H1 (cell line): ENCODE data around the gene AGAP3. TPM values are rescaled to one million over a fixed set of nuclear protein-coding genes. Genes with fewer than 3 reads are reported as not detected.

ENCODE experiments used
- CTCF ChIA-PET: fragments of 300-600 bp; sonication (Branson Sonifier 250); formaldehyde crosslinking; loops from one replicate; lab custom pipeline; 2021; ENCODE audit not compliant: partially characterized antibody; lab: Charles Lee
- POLR2A ChIA-PET: fragments of 300-600 bp; sonication (Branson Sonifier 250); formaldehyde crosslinking; loops from one replicate; lab custom pipeline; 2021; ENCODE audit warnings: inconsistent platforms; ENCODE audit not compliant: partially characterized antibody; lab: Charles Lee
- DNase-seq, 2 experiments: peaks; one replicate each; pipeline versions ENCODE4 v3.0.0 to v3.0.0-alpha.2; 2010 to 2022; ENCODE audit warnings: low spot score in 2 of 2, low read depth in 1 of 2, mixed read lengths in 1 of 2
- FAIRE-seq: peaks from 2 replicates; lab custom pipeline; 2011; peaks lifted over from hg19 to GRCh38; lab: Jason Lieb, UNC
- H2AFZ ChIP-seq: 2 replicates; pipeline ENCODE4 v1.8.1; 2012; ENCODE audit warnings: low read length, inconsistent platforms
- H2AK5ac ChIP-seq: 2 replicates; pipeline ENCODE4 v1.6.1; 2013; ENCODE audit warnings: low read depth, low read length
- H2BK120ac ChIP-seq: replicated peaks from 2 replicates; pipeline ENCODE3; 2013; ENCODE audit warnings: low read depth, low read length, inconsistent platforms
- H2BK12ac ChIP-seq: 2 replicates; pipeline ENCODE4 v1.6.1; 2013; ENCODE audit warnings: low read depth, low read length
- H2BK15ac ChIP-seq: 2 replicates; pipeline ENCODE4 v1.6.1; 2013; ENCODE audit warnings: low read length
- H2BK20ac ChIP-seq: 2 replicates; pipeline ENCODE4 v1.6.1; 2013; ENCODE audit warnings: low read length
- H2BK5ac ChIP-seq: 2 replicates; pipeline ENCODE4 v1.6.1; 2013; ENCODE audit warnings: low read depth, low read length
- H3K14ac ChIP-seq: 2 replicates; pipeline ENCODE4 v1.6.1; 2013; ENCODE audit warnings: inconsistent platforms; ENCODE audit not compliant: insufficient read length
- H3K18ac ChIP-seq: 2 replicates; pipeline ENCODE4 v1.6.1; 2013; ENCODE audit warnings: low read length; ENCODE audit errors: extremely low read depth
- H3K23ac ChIP-seq: 2 replicates; pipeline ENCODE4 v1.6.1; 2013; ENCODE audit warnings: inconsistent platforms; ENCODE audit not compliant: insufficient read length
- H3K23me2 ChIP-seq: 2 replicates; pipeline ENCODE4 v1.6.1; 2013; ENCODE audit warnings: low read depth, low read length
- H3K27ac ChIP-seq: 2 replicates; pipeline ENCODE4 v1.6.1; 2011; ENCODE audit warnings: low read depth, low read length, inconsistent platforms
- H3K27me3 ChIP-seq, 4 experiments: replicated peaks in 1 of 4; 1 replicate in 1 of 4; 2 replicates in 3 of 4; pipeline versions ENCODE4 v1.6.1 to v1.8.1; 2011 to 2013; ENCODE audit warnings: low read length in 3 of 4, mild to moderate bottlenecking in 3 of 4, inconsistent platforms in 2 of 4, mixed read lengths in 2 of 4, moderate library complexity in 1 of 4; ENCODE audit not compliant: control insufficient read depth in 3 of 4, insufficient read depth in 3 of 4; ENCODE audit errors: extremely low read depth in 1 of 4
- H3K36me3 ChIP-seq, 4 experiments: 2 replicates each; pipeline versions ENCODE4 v1.6.1 to v1.8.1; 2011 to 2013; ENCODE audit warnings: mild to moderate bottlenecking in 4 of 4, low read length in 3 of 4, moderate library complexity in 2 of 4, control low read depth in 1 of 4, inconsistent platforms in 1 of 4; ENCODE audit not compliant: insufficient read depth in 4 of 4, control insufficient read depth in 2 of 4
- H3K4ac ChIP-seq: replicated peaks from 2 replicates; pipeline ENCODE3; 2013; ENCODE audit warnings: low read length, low read depth, mixed read lengths, inconsistent platforms; ENCODE audit not compliant: insufficient read length
- H3K4me1 ChIP-seq, 4 experiments: replicated peaks in 1 of 4; 1 replicate in 1 of 4; 2 replicates in 3 of 4; pipeline versions ENCODE4 v1.6.1 to v1.8.1; 2011 to 2013; ENCODE audit warnings: low read length in 3 of 4, inconsistent platforms in 2 of 4, mixed read lengths in 1 of 4; ENCODE audit not compliant: insufficient read depth in 4 of 4, control insufficient read depth in 3 of 4
- H3K4me2 ChIP-seq, 2 experiments: 2 replicates each; pipeline versions ENCODE4 v1.6.1 to v1.8.1; 2011 to 2013; ENCODE audit warnings: low read depth in 2 of 2, low read length in 2 of 2, control low read depth in 1 of 2, inconsistent platforms in 1 of 2, mild to moderate bottlenecking in 1 of 2; ENCODE audit not compliant: insufficient read depth in 1 of 2
- H3K4me3 ChIP-seq, 4 experiments: fragments of 200-600, 300-600 bp in 1 of 4; sonication (generic), shearing (Covaris generic), sonication (Bioruptor Twin) in 1 of 4; 2 replicates each; pipeline versions ENCODE4 v1.5.1 to v1.8.1; 2011 to 2016; ENCODE audit warnings: low read length in 4 of 4, low read depth in 3 of 4, control low read depth in 2 of 4, inconsistent platforms in 2 of 4, mild to moderate bottlenecking in 2 of 4, mixed read lengths in 1 of 4, moderate library complexity in 1 of 4; ENCODE audit not compliant: insufficient read depth in 2 of 4; ENCODE audit errors: extremely low read depth in 1 of 4
- H3K56ac ChIP-seq: replicated peaks from 2 replicates; pipeline ENCODE3; 2013; ENCODE audit warnings: low read depth, mild to moderate bottlenecking, mixed read lengths, low read length, inconsistent platforms; ENCODE audit not compliant: insufficient read length
- H3K79me1 ChIP-seq: 2 replicates; pipeline ENCODE4 v1.6.1; 2013; ENCODE audit warnings: low read depth, low read length, control low read depth
- H3K79me2 ChIP-seq, 2 experiments: 2 replicates each; pipeline versions ENCODE4 v1.6.1 to v1.8.1; 2012 to 2013; ENCODE audit warnings: low read length in 2 of 2, mild to moderate bottlenecking in 2 of 2, inconsistent platforms in 1 of 2; ENCODE audit not compliant: insufficient read depth in 2 of 2, control insufficient read depth in 1 of 2
- H3K9ac ChIP-seq, 4 experiments: replicated peaks in 1 of 4; 1 replicate in 1 of 4; 2 replicates in 3 of 4; pipeline versions ENCODE4 v1.6.1 to v1.8.1; 2011 to 2013; ENCODE audit warnings: low read depth in 3 of 4, low read length in 3 of 4, control low read depth in 2 of 4, mild to moderate bottlenecking in 2 of 4, moderate library complexity in 2 of 4, inconsistent platforms in 1 of 4; ENCODE audit errors: extremely low read depth in 1 of 4
- H3K9me3 ChIP-seq, 2 experiments: 2 replicates each; pipeline versions ENCODE4 v1.6.1 to v1.8.1; 2012 to 2013; ENCODE audit warnings: mild to moderate bottlenecking in 2 of 2, moderate library complexity in 2 of 2, control low read depth in 1 of 2, inconsistent platforms in 1 of 2, low read depth in 1 of 2, low read length in 1 of 2, mixed read lengths in 1 of 2; ENCODE audit not compliant: insufficient read depth in 2 of 2
- H4K20me1 ChIP-seq, 2 experiments: replicated peaks in 1 of 2; 2 replicates each; pipeline versions ENCODE3 to v1.8.1; 2011 to 2013; ENCODE audit warnings: inconsistent platforms in 2 of 2, low read length in 2 of 2, mild to moderate bottlenecking in 1 of 2; ENCODE audit not compliant: insufficient read depth in 2 of 2, control insufficient read depth in 1 of 2
- H4K5ac ChIP-seq: 2 replicates; pipeline ENCODE4 v1.6.1; 2013; ENCODE audit warnings: low read length, low read depth, mixed read lengths, inconsistent platforms; ENCODE audit not compliant: insufficient read length
- H4K8ac ChIP-seq: 2 replicates; pipeline ENCODE4 v1.8.0; 2013; ENCODE audit warnings: mild to moderate bottlenecking, moderate library complexity, low read length, inconsistent platforms; ENCODE audit not compliant: insufficient read depth; ENCODE audit errors: extremely low read depth
- H4K91ac ChIP-seq: replicated peaks from 2 replicates; pipeline ENCODE3; 2013; ENCODE audit warnings: low read length, mixed read lengths, inconsistent platforms; ENCODE audit not compliant: insufficient read length
- CTBP2 ChIP-seq: IDR thresholded peaks from 2 replicates; pipeline ENCODE4 v1.7.0; 2011; ENCODE audit warnings: borderline replicate concordance, mild to moderate bottlenecking, moderate library complexity, mixed read lengths, low read length; ENCODE audit not compliant: insufficient read depth, insufficient read length
- GTF2F1 ChIP-seq: IDR thresholded peaks from 2 replicates; pipeline ENCODE4 v1.6.1; 2012; ENCODE audit warnings: low read depth, low read length, improper control_type of control experiment, borderline replicate concordance
- KDM5A ChIP-seq: fragments of 200-600 bp; IDR thresholded peaks from 2 replicates; pipeline ENCODE4 v1.7.1; 2012; ENCODE audit warnings: mild to moderate bottlenecking, low read length, inconsistent platforms, mixed read lengths
- POLR2AphosphoS5 ChIP-seq: IDR thresholded peaks from 2 replicates; pipeline ENCODE4 v1.6.1; 2011; ENCODE audit warnings: low read depth, low read length
- POU5F1 ChIP-seq: IDR thresholded peaks from 2 replicates; pipeline ENCODE4 v1.6.1; 2011; ENCODE audit warnings: low read depth, mild to moderate bottlenecking, low read length, moderate library complexity
- RBBP5 ChIP-seq: IDR thresholded peaks from 2 replicates; pipeline ENCODE4 v1.7.1; 2012; ENCODE audit warnings: low read depth, mild to moderate bottlenecking, inconsistent platforms, low read length, moderate library complexity, borderline replicate concordance
- RXRA ChIP-seq: IDR thresholded peaks from 2 replicates; pipeline ENCODE4 v1.6.1; 2011; ENCODE audit warnings: low read depth, mild to moderate bottlenecking, low read length, moderate library complexity; ENCODE audit not compliant: insufficient read depth
- SP1 ChIP-seq: IDR thresholded peaks from 2 replicates; pipeline ENCODE4 v1.6.1; 2011; ENCODE audit warnings: low read depth, low read length
- TAF1 ChIP-seq: IDR thresholded peaks from 2 replicates; pipeline ENCODE4 v1.6.1; 2011; ENCODE audit warnings: mild to moderate bottlenecking, low read depth, low read length
- WGBS, 2 experiments: shearing (Covaris generic) in 1 of 2; methylation state at CpG; one replicate each; pipeline versions ENCODE4 v1.1.6 to v1.1.7; 2013 to 2015; ENCODE audit warnings: low lambda C conversion rate in 2 of 2, mixed read lengths in 2 of 2, inconsistent platforms in 1 of 2, low coverage in 1 of 2, missing lambda C conversion rate in 1 of 2; ENCODE audit not compliant: insufficient replicate concordance in 2 of 2, insufficient coverage in 1 of 2, insufficient read length in 1 of 2; ENCODE audit errors: extremely low coverage in 1 of 2, missing lambda C conversion rate in 1 of 2; 5-methylcytosine and 5-hydroxymethylcytosine counted together
- polyA plus RNA-seq, 7 experiments: library from polyadenylated mRNA; depleted of rRNA in 3 of 7; stranded (reverse) in 5 of 7; unstranded in 2 of 7; fragments of >200 nt in 5 of 7; fragments of 200-250 nt in 2 of 7; gene quantifications; 1 replicate in 5 of 7; 2 replicates in 1 of 7; 4 replicates in 1 of 7; pipeline versions ENCODE4 v1.2.1 to v1.2.3, GENCODE V29; 2011 to 2013; ENCODE audit warnings: missing spikeins in 2 of 7, mixed read lengths in 2 of 7
- total RNA-seq: library from RNA; stranded (reverse); fragmentation: NEBNext Ultra II Directional; extraction: Animal tissue kit (Norgen Biotek cat#: 25700); gene quantifications from 2 replicates; pipeline ENCODE4 v1.2.1, GENCODE V29; 2021
- TF ChIP-seq, protein P1 (sequence below), 3 experiments: IDR thresholded peaks; 1 replicate in 2 of 3; 2 replicates in 1 of 3; pipeline versions ENCODE4 v1.5.1 to v1.6.1; 2011; ENCODE audit warnings: low read length in 3 of 3, mild to moderate bottlenecking in 3 of 3, inconsistent platforms in 2 of 3, low read depth in 1 of 3, moderate library complexity in 1 of 3; ENCODE audit not compliant: insufficient read depth in 1 of 3; ENCODE audit errors: control extremely low read depth in 1 of 3

Gene AGAP3
- total and polyA plus RNA-seq, 2 of the 8 experiments (the other 6 are each of a cell fraction or from before 2014, with no cell fraction given), result 66.4 to 120 TPM

DNA sequence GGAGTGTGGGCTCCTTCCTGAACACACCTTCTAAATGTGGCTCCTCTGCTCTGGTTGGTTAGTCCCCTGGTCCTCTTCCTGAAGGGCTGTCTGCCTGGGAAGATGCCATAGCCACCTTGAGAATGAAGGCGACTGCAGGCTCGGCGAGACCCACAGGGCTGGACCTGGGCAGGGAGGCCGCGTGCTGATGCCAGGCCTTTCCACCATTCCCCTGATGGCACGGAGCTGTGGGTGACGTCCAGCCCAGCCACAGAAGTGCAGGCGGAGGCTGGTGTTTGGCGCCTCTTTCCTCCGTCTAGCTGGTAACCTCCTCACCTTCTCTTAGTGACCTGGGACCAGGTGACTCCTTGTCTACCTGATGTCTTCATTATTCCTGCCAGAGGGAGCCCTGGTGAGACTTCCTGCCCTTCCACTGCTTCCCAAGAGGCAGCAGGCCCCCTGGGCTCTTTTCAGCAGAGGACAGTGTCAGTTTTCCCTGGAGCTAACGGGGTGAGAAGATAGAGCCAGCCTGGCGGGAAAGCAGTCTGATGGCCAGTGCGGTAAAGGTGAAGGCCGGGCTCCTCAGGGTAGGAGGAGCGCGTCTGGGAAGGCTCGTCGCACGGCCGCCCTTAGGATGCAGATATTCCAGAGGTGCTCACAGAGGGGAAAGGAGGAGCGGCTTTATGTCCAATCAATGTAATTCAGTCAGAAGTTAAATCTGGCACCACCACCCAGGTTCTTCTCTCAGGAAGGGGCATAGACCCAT is 46.4 kb downstream of the AGAP3 start:
- no peak overlapping the region for H3K23ac ChIP-seq
- no peak for DNase-seq
- no peak overlapping the region for H3K4me2 ChIP-seq
- H3K4me3 ChIP-seq, result no peak overlapping the region
- H2BK120ac ChIP-seq, result no peak overlapping the region
- WGBS, 2 experiments, result 91% methylated on average over 21 of the region's 21 CpGs; no CpG with 5 or more reads in 1 of the 2 experiments
- H3K4me1 ChIP-seq, result peaks cover 0 to 4% (median under 1%) of the 10 kb centered on the region in 4 experiments; a peak in 5 of 7 replicates
- H3K9me3 ChIP-seq, result no peaks in the 10 kb centered on the region
- H3K79me1 ChIP-seq, result no peaks in the 10 kb centered on the region
- H3K36me3 ChIP-seq, result peaks cover 0 to 10% (median 5%) of the 10 kb centered on the region in 4 experiments; a peak in 5 of 8 replicates
- no peak overlapping the region for H3K4ac ChIP-seq
- no peak overlapping the region for H2AFZ ChIP-seq
- H3K18ac ChIP-seq, result no peak overlapping the region
- H3K27ac ChIP-seq, result no peak overlapping the region
- H3K27me3 ChIP-seq, result peaks cover 0 to under 1% (median 0%) of the 10 kb centered on the region in 4 experiments; a peak in 2 of 7 replicates
- no peaks in the 10 kb centered on the region for H3K23me2 ChIP-seq
- no peak overlapping the region for H4K91ac ChIP-seq
- H3K14ac ChIP-seq, result no peak overlapping the region
- H3K79me2 ChIP-seq, result no peaks in the 10 kb centered on the region
- no peak for FAIRE-seq
- H2AK5ac ChIP-seq, result no peak overlapping the region
- H3K56ac ChIP-seq, result no peak overlapping the region
- peaks cover 5 to 22% of the 10 kb centered on the region in 2 experiments for H4K20me1 ChIP-seq
- CTCF ChIA-PET, result interaction anchor here (0.6 to 11.7 kb wide), 6 partner anchors 10 to 113 kb away, joined by 3 to 197 read pairs (median 4); no protein-coding TSS in a partner anchor
- H2BK12ac ChIP-seq, result no peak overlapping the region
- no peak overlapping the region for H4K5ac ChIP-seq
- no peak overlapping the region for H3K9ac ChIP-seq
- H2BK20ac ChIP-seq, result no peak overlapping the region
- H2BK5ac ChIP-seq, result no peak overlapping the region
- POLR2A ChIA-PET, result interaction anchor here (1.2 kb wide), 1 partner anchor 15 kb away, joined by 4 read pairs; no protein-coding TSS in a partner anchor
- no peak overlapping the region for H2BK15ac ChIP-seq
- H4K8ac ChIP-seq, result no peak overlapping the region
- TF ChIP-seq, protein P1, sequence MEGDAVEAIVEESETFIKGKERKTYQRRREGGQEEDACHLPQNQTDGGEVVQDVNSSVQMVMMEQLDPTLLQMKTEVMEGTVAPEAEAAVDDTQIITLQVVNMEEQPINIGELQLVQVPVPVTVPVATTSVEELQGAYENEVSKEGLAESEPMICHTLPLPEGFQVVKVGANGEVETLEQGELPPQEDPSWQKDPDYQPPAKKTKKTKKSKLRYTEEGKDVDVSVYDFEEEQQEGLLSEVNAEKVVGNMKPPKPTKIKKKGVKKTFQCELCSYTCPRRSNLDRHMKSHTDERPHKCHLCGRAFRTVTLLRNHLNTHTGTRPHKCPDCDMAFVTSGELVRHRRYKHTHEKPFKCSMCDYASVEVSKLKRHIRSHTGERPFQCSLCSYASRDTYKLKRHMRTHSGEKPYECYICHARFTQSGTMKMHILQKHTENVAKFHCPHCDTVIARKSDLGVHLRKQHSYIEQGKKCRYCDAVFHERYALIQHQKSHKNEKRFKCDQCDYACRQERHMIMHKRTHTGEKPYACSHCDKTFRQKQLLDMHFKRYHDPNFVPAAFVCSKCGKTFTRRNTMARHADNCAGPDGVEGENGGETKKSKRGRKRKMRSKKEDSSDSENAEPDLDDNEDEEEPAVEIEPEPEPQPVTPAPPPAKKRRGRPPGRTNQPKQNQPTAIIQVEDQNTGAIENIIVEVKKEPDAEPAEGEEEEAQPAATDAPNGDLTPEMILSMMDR (IDR thresholded peaks at IDR 0.05; ENCODE audit: control extremely low read depth in 1 of 3, insufficient read depth in 1 of 3, low read depth in 1 of 3, low read length in 3 of 3), result no peak
- no peak for TF ChIP-seq TAF1
- no peak for TF ChIP-seq SP1
- TF ChIP-seq RBBP5, result no peak
- no peak for TF ChIP-seq CTBP2
- TF ChIP-seq RXRA, result no peak
- no peak for TF ChIP-seq POU5F1
- no peak for TF ChIP-seq POLR2AphosphoS5
- no peak for TF ChIP-seq GTF2F1
- no peak for TF ChIP-seq KDM5A
